Tibial artery (tissue), 4 donors: ENCODE data around the gene ACTL8.

Source experiments
- DNase-seq, 2 donors: peaks; one replicate each; pipeline ENCODE4 v3.0.0-alpha.2; 2019
- H3K27ac ChIP-seq, 2 donors: fragments of 200-600 bp; sonication (generic) in 1 of 2; 1 replicate in 1 of 2; 2 replicates in 1 of 2; pipeline ENCODE4 v1.5.1; 2018 to 2019; ENCODE audit warnings: mild to moderate bottlenecking in 1 of 2
- H3K27me3 ChIP-seq, 2 donors: fragments of 200-600 bp; sonication (generic) in 1 of 2; one replicate each; pipeline versions ENCODE4 v1.5.1 to v1.6.0; 2016 to 2019
- H3K36me3 ChIP-seq, 3 donors: fragments of 200-600 bp; sonication (generic) in 2 of 3; one replicate each; pipeline ENCODE4 v1.5.1; 2016 to 2019; ENCODE audit warnings: mild to moderate bottlenecking in 2 of 3
- H3K4me1 ChIP-seq, 4 donors: fragments of 200-600 bp; sonication (generic) in 2 of 4; 1 replicate in 3 of 4; 2 replicates in 1 of 4; pipeline ENCODE4 v1.5.1; 2016 to 2019
- H3K4me3 ChIP-seq, 2 donors: fragments of 200-600 bp; sonication (generic) in 1 of 2; 1 replicate in 1 of 2; 2 replicates in 1 of 2; pipeline ENCODE4 v1.5.1; 2018 to 2019; ENCODE audit warnings: mild to moderate bottlenecking in 2 of 2
- H3K9me3 ChIP-seq, 3 donors: fragments of 200-600 bp; sonication (generic) in 1 of 3; one replicate each; pipeline ENCODE4 v1.5.1; 2016 to 2019
- CTCF ChIP-seq, 2 experiments: fragments of 200-600 bp in 1 of 2; fragments of 450-650 bp in 1 of 2; IDR thresholded peaks; one replicate each; pipeline ENCODE4 v1.5.1; 2017 to 2019; ENCODE audit warnings: antibody characterized with exemption in 2 of 2, mild to moderate bottlenecking in 1 of 2, moderate library complexity in 1 of 2
- intact Hi-C: fragments of 100-400 bp; cut with DNase I; formaldehyde crosslinking; loops from one replicate; pipeline ENCODE4 v1.15.0; 2023; ENCODE audit warnings: low total_unique reads

The ACTL8 gene

GRCh38 chr1:17802164-17802563 lies 47.0 kb downstream of the ACTL8 start:
- intact Hi-C loops: no loop called here
- H3K27ac ChIP-seq: no peak overlapping the region
- H3K4me1 ChIP-seq: no peaks in the 10 kb centered on the region
- H3K27me3 ChIP-seq: peaks cover 0 to 60% of the 10 kb centered on the region in 2 donors
- DNase-seq: no peak
- no peaks in the 10 kb centered on the region for H3K36me3 ChIP-seq
- H3K4me3 ChIP-seq: no peak overlapping the region
- H3K9me3 ChIP-seq: no peaks in the 10 kb centered on the region
- TF ChIP-seq CTCF (IDR thresholded peaks at IDR 0.05): no peak

DNA sequence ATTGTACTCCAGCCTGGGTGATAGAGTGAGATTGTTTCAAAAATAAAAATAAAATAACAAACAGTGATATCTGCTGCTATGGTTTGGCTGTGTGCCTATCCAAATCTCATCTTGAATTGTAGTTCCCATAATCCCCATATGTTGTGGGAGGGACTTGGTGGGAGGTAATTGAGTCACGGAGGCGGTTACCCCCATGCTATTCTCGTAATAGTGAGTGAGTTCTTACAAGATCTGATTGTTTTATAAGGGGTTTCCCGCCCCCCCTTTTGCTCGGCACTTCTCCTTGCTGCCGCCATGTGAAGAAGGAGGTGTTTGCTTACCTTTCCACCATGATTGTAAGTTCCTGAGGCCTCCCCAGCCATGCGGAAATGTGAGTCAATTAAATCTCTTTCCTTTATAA lies 47.8 kb downstream of the ACTL8 start:
- no peak overlapping the region for H3K27ac ChIP-seq
- DNase-seq: no peak
- no peak overlapping the region for H3K4me3 ChIP-seq
- H3K27me3 ChIP-seq: peaks cover 0 to 56% of the 10 kb centered on the region in 2 donors
- TF ChIP-seq CTCF (IDR thresholded peaks at IDR 0.05): no peak
- no peaks in the 10 kb centered on the region for H3K9me3 ChIP-seq
- no peaks in the 10 kb centered on the region for H3K4me1 ChIP-seq
- no peaks in the 10 kb centered on the region for H3K36me3 ChIP-seq
- intact Hi-C loops: no loop called here

DNA sequence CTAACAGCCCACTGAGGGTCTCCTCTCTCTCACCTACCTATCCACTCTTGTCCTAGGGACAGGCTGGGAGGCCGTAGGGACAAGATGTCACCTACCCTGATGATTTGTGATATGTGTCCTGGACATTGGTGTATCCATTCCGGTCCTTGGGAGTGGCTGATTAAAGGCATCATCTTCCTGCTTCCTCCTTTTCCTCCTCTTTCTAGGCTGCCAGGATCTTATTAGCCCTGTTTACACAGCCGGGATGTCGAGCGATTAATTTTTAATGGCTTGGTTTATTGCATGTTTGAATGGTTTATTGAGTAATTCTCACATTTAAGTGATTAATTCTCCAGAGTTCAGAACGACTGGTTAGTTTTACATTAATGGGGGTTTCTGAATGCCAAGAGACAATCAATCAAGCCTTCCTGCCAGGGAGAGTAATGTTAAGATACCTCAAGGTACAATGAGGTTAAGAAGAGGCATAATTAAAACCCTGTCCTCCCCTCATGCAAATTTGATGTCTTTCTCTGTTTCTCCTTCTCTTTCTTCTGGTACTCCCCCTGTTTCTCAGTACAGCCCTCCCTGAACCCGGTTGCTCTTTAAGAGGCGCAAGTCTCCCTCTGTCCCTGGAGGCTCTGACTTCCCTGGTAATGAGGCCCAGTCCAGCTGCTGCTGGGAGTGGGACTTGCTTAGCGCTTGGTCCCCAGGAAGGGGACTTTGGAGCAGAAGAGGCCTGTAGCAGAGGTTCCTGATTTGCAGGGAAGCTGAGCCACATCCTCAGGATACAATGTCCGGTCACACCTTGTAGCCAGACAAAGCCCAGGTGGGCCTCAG lies 50.9 kb downstream of the ACTL8 start:
- TF ChIP-seq CTCF (IDR thresholded peaks at IDR 0.05): no peak
- H3K4me1 ChIP-seq: no peaks in the 10 kb centered on the region
- intact Hi-C loops: no loop called here
- no peak overlapping the region for H3K4me3 ChIP-seq
- H3K9me3 ChIP-seq: no peaks in the 10 kb centered on the region
- H3K27me3 ChIP-seq: peaks cover 0 to 43% of the 10 kb centered on the region in 2 donors
- no peak overlapping the region for H3K27ac ChIP-seq
- DNase-seq: no peak
- H3K36me3 ChIP-seq: no peaks in the 10 kb centered on the region

- H3K27me3 ChIP-seq: peaks cover 0 to 24% of the 10 kb centered on the region in 2 donors
- no peaks in the 10 kb centered on the region for H3K4me1 ChIP-seq
- H3K4me3 ChIP-seq: no peak overlapping the region
- H3K36me3 ChIP-seq: no peaks in the 10 kb centered on the region
- intact Hi-C loops: no loop called here
- H3K9me3 ChIP-seq: no peaks in the 10 kb centered on the region
- TF ChIP-seq CTCF (IDR thresholded peaks at IDR 0.05): no peak
- no peak for DNase-seq
- H3K27ac ChIP-seq: no peak overlapping the region
Observed at GRCh38 chr1:17808816-17809215, 53.7 kb downstream of the ACTL8 start.

GRCh38 chr1:17810668-17811067 lies 55.5 kb downstream of the ACTL8 start:
- H3K27ac ChIP-seq: no peak overlapping the region
- no peak overlapping the region for H3K4me3 ChIP-seq
- peaks cover 0 to 5% (median 0%) of the 10 kb centered on the region in 3 donors for H3K9me3 ChIP-seq
- H3K36me3 ChIP-seq: no peaks in the 10 kb centered on the region
- intact Hi-C loops: no loop called here
- peaks cover 0 to 13% of the 10 kb centered on the region in 2 donors for H3K27me3 ChIP-seq
- no peak for DNase-seq
- H3K4me1 ChIP-seq: no peaks in the 10 kb centered on the region
- no peak for TF ChIP-seq CTCF (IDR thresholded peaks at IDR 0.05)
